Erythroblast (primary cell): ENCODE measurements around the gene TRPC4AP.

Experiments used
- GATA1 ChIP-seq: IDR thresholded peaks from 2 replicates; pipeline ENCODE4 v1.6.1; 2011; ENCODE audit warnings: low read depth, mild to moderate bottlenecking, control low read depth, low read length, moderate library complexity
- POLR2A ChIP-seq: IDR thresholded peaks from 2 replicates; pipeline ENCODE4 v1.6.1; 2011; ENCODE audit warnings: mild to moderate bottlenecking, low read length

- TF ChIP-seq POLR2A (no peak), GATA1 (no peak)
Observed at GRCh38 chr20:35106827-35107380, 14.3 kb upstream of the TRPC4AP start.
